Right lobe of liver (tissue), 4 donors: ENCODE measurements around the gene SYTL3.

ENCODE experiments used
- POLR2A ChIP-seq: fragments of 450-650 bp; IDR thresholded peaks from one replicate; pipeline ENCODE4 v1.6.1; 2017; ENCODE audit warnings: antibody characterized with exemption, mild to moderate bottlenecking
- TF ChIP-seq, protein P1 (sequence below), 4 donors: fragments of 200-600 bp in 3 of 4; fragments of 450-650 bp in 1 of 4; IDR thresholded peaks; one replicate each; pipeline versions ENCODE4 v1.5.1 to v1.8.0; 2016 to 2022; ENCODE audit warnings: antibody characterized with exemption in 4 of 4, mild to moderate bottlenecking in 2 of 4
- donor health status: DM: no; HTN: no; CAD: no.
- donor health status: DM: no; HTN: no; CAD: no.
- donor health status: DM: no; HTN: yes; CAD: no.

DNA sequence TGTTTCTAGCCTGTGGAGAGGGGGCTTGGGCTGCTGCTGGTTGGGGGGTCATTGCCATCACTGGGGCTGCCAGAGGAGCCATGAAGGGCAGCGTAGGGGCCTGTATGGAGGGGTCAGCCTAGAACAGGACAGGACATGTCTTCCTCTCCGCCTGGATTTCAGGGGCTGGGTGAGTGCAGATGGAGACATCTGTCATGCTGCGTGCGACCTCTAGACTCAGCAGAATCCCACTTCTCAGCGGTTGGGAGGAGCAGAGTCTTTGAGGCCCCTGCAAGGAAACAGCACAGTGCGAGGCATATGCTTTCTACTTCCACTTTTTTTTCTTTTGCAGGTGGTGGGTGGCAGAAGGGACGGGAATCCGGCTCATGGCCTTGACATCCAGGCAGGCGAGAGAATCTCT, 101.4 kb downstream of the SYTL3 start:
- TF ChIP-seq POLR2A = no peak
- TF ChIP-seq, protein P1, sequence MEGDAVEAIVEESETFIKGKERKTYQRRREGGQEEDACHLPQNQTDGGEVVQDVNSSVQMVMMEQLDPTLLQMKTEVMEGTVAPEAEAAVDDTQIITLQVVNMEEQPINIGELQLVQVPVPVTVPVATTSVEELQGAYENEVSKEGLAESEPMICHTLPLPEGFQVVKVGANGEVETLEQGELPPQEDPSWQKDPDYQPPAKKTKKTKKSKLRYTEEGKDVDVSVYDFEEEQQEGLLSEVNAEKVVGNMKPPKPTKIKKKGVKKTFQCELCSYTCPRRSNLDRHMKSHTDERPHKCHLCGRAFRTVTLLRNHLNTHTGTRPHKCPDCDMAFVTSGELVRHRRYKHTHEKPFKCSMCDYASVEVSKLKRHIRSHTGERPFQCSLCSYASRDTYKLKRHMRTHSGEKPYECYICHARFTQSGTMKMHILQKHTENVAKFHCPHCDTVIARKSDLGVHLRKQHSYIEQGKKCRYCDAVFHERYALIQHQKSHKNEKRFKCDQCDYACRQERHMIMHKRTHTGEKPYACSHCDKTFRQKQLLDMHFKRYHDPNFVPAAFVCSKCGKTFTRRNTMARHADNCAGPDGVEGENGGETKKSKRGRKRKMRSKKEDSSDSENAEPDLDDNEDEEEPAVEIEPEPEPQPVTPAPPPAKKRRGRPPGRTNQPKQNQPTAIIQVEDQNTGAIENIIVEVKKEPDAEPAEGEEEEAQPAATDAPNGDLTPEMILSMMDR (IDR thresholded peaks at IDR 0.05) = no peak
